Anterior cingulate cortex (tissue), 58 donors: ENCODE data around the gene OARD1.
"Not testable (repeated sequence)": the region's sequence is repeated elsewhere in the genome, so short reads cannot be mapped to it uniquely, and the experiment has no call there.

Experiments
- DNase-seq, 58 donors: peaks; one replicate each; lab custom pipeline; 2025; lab: John Stamatoyannopoulos, UW

The OARD1 gene

GRCh38 chr6:41028561-41029412 lies 43.4 kb downstream of the OARD1 start:
- peak in 1 of 58 donors; percentile 34 for DNase-seq

- peak in 55 of 58 donors; percentile 12 to 81 (median 51) for DNase-seq
Measured at GRCh38 chr6:41027799-41028560, 44.2 kb downstream of the OARD1 start.

GRCh38 chr6:41027241-41027640 lies 44.9 kb downstream of the OARD1 start:
- no peak for DNase-seq

- no peak for DNase-seq
Measured at GRCh38 chr6:41025966-41026530, 46.1 kb downstream of the OARD1 start.

- no peak for DNase-seq
Measured at GRCh38 chr6:41023114-41023513, 49.0 kb downstream of the OARD1 start.

GRCh38 chr6:41022294-41022693 lies 49.9 kb downstream of the OARD1 start:
- DNase-seq, result no peak

GRCh38 chr6:41021832-41022231 lies 50.3 kb downstream of the OARD1 start:
- DNase-seq, result peak in 30 of 58 donors; percentile 7 to 68 (median 18)

- DNase-seq, result no peak
Measured at GRCh38 chr6:41017663-41018062, 54.5 kb downstream of the OARD1 start.

GRCh38 chr6:41015860-41016259 lies 56.3 kb downstream of the OARD1 start:
- not testable (repeated sequence) for DNase-seq

GRCh38 chr6:41014780-41015179 lies 57.4 kb downstream of the OARD1 start:
- DNase-seq, result no peak
